CD4-positive, alpha-beta T cell treated with Interleukin-10 for 1 hour (primary cell): Measurements from ENCODE around the gene HIVEP2.
A peak's percentile ranks its signal among the peaks of the same experiment; 100 is the strongest.

Experiments used
- DNase-seq: peaks from one replicate; pipeline ENCODE4 v3.0.0-alpha.2; 2020

Gene HIVEP2

DNA sequence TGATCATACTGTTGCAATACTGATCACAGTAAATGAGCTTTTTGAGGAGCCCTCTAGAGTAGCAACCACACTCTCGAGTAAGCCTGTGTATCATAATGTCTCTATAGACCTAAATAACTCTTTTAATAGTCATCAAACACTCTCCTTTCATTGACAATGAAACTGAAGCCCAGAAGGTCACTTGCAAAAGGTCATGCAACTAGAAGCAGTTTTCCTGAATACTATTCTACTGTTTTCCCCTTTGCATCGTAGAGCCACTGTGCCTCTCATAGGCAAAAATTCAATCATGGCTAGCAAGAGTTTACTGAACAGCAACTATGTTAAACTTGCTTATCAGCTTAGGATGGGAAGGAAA, 105.3 kb downstream of the HIVEP2 start:
- DNase-seq, result no peak

DNA sequence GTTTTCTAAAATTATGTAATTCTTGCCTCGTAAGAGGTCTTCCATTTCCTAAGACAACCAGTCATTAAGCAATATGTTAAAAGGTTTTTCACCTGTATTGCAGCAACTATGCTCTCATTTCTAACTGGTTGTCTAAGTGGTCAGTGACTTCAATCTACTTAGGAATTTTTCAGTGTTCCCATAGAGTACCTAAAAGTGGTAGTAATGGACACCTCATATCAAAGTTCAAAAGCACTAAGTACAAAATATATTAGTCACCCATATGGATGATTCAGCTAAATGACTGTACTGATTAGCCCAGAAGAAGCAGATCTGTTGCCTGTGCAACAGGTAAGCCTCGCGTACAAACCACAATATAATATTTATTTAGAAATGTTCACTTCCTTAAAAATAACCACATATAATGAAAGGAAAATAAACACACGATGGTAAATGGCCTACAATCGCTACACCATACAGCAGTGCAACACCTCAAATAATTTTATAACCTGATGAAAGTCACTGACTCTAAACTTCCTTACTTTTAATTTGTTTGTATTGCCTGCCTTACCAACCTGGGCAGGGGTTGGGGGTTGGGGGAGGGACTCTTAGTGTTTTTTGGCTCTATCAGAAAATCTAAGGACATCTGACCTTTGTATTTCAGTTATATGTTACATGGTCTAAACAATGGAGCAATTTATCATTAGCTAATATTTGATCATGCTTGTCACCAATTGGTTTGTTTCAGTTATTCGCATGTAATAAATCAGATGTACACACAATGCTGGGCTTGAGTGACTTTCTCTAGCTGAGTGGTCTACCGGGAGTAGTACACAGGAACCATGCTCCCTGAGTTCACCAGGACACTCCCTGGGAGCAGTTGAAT, 105.9 kb downstream of the HIVEP2 start:
- peak; percentile 47 for DNase-seq

DNA sequence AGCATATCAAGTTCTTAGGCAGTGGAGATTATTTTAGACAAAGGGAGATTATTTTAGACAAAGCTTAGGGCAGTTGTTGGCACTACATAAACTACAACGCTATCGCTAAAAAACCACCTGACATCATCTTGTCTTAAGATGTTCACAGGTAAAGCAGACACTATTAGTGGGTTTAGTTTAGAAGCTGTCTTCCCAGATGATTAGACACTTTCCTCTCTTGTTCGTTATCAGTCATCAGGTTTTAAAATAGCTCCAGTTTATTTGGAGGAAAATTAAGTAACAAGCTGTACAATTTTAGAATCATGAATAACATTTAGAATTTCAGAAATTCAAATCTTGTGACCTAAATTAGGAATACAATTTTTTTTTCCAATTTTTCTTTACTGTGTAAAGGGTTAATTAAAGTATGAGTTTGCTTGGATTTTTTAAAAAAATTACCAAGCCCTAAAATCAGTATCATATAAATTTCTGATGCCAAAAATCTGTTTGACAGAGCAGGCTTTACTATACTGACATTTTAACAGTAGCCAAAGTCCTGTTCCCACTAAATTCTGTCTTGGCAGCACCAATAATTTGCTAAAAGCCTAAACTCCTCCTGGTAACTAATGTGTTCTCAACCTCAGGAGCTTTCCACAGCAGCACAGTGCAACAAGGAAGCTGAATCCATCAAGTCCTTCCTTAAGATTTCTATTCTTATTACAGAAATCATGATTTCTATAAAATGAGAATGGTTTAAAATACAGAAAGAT, 109.0 kb downstream of the HIVEP2 start:
- DNase-seq, result no peak

DNA sequence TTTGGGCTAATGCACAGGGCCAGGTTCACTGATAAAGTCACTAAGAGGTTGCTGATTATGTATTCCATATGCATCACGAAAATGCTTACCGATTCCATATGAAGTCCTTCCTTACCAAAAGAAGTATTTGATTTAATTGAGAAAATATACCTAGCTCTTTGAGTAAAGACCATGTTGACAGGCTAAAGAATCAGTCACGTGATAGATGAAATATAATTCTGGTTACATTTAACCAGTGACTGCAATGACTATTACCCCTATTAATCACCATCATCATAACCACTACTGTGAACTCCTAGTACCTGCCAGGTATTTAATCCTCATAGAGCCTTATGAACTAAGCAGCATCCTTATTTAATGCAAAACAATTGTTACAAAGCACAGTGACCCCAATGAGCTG, 110.1 kb downstream of the HIVEP2 start:
- no peak for DNase-seq

DNA sequence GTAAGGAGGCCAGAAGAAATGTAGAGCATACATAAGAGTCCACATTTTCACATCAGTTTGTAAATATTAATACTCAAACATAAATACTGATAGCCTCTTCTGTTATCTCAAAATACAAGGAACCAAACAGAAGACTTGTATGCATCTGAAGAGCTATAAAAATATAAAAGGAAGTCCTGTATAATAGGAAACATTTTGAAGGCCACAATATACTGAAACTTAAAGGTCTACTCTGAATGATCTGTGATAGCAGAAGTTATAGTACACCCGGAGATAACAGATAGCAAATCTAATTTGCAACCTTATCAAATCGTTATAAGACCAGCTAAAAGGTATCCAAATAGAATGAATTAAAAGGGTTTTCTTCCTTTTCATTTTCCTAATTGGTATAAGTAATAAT, 111.2 kb downstream of the HIVEP2 start:
- no peak for DNase-seq

DNA sequence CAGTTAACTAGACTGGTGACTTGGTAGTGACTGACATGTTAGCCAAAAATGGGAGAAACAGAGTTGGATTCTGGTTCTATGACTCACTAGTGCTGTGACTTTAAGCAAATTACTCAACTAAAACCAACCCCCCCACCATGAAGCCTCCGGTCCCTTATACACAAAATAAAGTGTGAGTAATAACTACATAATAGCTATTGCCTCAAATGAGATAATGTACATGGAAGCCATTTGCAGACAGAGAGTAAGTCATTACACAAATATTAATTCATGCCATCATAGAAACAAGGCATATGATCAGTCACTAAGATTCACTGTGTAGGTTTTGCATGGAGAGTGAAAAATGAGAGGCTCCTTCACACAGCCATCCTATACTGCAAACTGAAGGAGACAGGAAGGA, 111.9 kb downstream of the HIVEP2 start:
- DNase-seq, result no peak

DNA sequence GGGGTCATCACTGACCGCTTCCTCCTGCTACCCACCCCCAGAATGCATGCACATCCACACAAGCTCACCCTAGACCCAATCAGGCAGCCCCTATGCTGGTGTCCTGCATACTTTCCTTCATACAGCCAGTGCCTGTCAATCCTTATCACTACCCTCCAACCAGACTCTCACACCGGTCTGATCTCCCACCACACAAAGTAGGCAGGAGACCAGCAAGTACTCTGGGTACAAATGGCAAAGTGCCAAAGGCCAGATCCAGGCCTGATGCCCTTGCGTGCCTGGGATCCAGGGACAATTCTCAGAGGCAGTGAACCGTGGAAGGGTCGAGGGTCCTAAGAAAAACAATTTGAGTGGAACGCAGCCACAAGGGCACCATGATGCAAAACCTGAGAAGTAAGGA, 114.2 kb downstream of the HIVEP2 start:
- DNase-seq, result no peak

DNA sequence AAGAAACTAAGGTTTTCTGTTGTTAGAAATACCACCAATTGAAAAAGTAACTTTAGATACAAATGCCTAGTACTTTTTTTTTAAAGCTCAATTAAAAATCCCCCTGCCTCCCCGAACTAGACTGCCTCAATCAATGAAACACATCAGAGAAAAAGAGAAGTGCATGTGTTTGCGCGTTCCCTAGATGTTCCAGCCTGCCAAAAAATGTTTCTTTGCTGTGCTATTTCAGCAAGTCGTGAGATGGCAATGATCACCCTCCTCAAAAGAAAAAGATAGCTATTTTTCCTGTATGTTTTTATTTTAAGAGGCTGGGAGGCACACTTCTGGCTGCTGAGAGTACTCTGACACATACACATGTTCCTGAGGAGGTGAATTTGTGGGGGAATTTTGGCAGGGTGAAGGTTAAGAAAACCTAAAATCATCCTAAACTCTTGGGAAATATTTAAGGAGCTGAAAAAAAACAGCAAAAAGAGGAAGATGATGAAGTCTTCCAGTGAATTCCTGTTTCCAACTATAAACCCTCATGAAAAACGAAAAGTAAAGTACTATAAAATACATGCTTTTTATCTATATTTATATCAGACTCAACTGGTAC, 114.8 kb downstream of the HIVEP2 start:
- no peak for DNase-seq

DNA sequence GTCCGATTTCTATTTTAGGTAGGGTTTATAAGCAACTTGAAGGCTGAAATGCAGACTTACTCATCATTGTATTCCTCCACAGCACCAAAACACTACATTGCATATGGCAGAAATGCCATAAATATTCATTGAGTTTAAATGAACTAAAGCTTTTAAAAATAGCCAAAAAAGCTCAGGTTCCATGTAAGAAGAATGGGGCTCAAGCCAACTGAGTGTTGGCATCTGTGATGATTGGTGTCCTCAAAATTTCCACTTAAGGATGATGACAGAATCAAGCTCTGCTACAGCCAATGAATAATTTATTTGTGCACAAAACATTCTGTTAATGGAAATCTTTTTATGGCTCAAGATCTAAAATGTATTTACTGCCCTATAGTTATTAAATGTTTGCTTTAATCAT, 115.4 kb downstream of the HIVEP2 start:
- DNase-seq, result no peak

DNA sequence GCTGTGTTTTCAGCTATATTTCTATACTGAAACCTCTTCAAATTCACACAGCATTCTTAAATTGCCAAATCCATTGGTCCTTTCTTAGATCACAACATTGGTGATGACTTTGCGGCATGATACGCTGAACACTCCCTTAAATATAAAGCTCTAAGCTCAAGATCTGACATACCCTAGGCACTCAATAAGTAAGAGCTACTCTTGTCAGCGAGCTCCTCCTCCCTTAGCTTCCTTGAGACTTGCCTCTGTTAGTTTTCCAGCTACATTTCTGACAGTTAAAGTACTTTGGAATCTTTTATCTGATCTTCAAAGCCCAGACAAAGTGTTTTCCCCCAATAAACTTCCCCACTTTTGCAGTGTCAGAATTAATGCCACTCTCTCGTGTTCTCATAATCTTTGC, 117.0 kb downstream of the HIVEP2 start:
- no peak for DNase-seq

DNA sequence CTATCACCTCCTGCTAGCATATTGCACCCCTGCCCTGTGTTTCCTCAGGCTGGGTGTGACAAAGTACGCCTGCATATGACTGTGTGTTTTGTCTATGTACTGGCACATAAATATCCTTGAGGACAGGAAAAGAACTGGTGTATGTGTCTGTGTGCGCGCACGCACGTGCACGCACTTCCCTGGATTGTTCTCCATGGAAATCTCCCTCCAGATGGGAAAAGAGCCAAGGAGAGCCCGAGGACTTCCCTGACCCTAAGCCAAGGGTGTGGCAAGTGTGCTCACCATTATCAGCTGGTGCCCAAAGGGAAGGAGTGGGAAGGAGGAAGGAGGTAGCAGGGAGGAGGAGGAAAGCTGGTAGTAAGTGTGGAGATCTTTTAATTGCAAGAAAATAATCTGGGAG, 117.6 kb downstream of the HIVEP2 start:
- no peak for DNase-seq

DNA sequence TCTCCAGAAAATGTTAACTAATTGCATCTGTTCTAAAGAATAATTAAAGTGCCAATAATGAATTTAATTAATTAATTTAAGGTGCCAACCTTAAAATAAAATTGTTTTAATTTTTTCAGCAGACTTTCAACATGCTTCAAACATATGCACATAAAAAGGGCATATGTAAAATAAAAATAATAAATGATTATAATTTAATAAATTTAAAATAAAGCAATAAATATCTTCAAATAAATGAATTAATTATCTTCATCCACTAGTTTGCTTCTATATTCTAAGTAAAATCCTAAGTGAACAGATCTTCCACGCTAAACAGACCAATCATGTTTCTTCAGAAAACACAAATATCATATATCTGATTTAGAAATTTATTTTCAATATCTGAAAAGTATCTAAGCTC, 119.2 kb downstream of the HIVEP2 start:
- no peak for DNase-seq

DNA sequence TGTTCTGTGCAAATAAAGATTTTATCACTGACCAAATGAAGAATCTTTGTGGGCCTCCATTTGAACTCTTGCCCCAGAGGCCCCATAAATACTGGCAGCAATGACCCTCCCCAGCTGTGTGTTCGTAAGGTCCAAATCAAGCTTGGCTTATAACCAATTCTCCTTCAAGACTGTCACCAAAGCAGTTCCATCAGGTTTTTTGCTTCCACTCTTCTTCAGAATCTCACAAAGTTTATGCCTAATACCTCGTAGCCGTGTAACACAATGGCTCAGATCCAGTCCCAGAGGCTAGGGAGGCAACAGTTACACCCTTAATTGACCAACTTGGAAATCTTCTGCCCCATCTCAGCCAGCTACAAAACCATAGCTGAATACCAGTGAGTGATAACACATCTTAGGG, 120.5 kb downstream of the HIVEP2 start:
- DNase-seq, result no peak

DNA sequence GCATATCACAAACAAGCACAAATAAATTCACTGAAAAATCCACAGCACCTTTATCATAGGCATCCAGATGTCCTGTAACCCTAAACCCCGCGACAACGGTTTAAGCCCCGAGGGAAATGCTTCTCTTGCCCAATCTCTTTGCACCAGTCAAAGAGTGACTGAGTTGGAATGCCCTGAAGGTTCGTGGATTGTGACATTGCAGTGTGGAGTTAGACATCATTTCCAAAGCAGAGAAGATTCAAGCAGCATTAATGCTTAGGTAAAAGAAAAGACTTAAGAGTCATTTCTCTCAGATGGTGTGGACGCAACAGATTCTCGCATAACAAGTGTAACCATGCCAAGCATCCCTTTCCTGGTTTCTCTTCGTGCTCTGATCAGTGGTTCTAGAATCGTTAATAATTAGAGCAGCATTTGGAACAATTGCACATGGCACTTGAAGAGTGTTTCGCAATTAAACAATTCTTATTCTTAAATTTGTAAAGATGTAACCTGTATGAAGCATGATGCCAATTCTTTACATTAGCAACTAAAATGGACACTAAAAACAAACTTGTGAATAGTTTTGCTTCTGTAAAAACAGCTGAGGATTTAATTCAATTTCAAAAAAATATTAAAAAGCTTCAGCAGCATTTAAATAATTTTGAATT, 121.6 kb downstream of the HIVEP2 start:
- DNase-seq, result no peak

DNA sequence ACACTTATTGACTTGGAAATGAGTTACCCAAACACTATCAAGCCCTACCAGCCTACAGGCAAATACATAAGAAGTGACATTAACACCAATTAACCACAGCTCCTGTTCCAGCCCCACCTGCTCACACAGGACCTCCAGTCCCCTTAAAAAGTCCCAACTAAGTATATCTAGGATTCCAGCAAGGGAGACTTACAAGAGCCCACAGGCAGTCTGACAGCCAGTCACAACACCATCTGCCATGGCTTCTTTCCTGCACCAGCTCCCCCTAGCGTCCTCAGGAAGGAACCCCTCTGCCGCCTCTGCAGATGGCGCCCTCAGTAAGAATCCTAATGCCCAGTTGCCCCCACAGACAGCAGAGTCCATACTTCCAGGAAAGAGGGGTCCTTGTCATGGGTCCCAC, 122.1 kb downstream of the HIVEP2 start:
- DNase-seq, result peak; percentile 44

DNA sequence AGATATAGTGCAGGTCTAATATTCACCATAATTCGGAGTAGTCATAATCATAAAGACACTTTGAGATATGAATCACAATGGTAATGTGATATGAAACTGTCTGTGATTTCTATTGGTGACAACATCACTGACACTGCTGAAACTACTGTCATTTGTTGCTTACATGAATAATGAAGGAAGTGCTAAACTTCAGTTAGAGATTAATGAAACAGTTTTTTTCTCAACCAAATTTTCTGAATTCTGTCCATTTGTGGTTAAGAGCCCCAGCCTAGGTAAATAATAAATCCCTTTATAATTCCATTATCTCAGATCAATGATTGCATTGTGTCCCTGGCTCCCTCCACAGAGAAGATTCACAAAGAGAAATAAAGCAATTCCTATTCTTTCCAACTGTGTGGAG, 122.6 kb downstream of the HIVEP2 start:
- DNase-seq, result peak; percentile 35

DNA sequence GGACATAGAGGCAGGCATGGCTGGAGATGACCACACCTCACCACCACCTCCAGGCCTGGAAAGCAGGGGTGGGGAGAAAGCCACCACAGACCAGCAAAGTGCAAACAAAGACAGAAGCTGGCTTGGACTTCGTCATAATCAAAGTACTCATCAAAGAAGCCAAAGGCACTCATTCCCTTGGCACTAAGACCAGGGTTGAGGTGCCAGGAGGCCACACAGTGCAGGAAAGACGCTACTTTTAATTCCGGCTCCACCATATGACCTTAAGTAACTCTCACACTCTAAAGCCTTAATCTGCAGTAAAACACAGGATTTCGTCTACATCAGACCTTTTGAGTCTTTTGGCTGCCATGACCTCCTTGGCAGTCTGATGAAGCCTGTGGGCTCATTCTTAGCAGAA, 123.1 kb downstream of the HIVEP2 start:
- no peak for DNase-seq

DNA sequence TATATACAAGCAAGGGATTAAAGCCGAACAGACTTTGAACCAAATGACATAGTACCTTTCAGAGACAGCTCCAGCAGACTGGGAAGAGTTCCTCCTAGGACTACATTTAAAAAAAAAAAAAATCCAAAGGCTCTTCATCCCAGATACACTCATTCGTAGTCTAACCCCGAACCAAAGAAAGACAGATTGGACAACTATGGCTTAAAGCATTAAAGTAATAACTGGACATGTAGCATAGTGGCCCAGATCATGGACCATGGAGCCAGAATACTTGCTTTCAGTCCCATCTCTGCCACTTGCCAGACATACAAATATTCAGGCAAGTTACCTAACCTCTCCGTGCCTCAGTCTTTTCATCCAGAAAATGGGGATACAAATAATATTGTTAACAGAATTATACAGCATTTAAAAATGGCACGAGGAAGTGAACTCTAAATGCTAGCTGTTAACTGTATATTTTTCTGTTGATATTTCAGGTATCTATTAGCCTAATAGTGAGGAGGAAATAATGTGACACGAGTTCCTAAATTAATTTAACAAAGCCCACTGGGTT, 123.7 kb downstream of the HIVEP2 start:
- no peak for DNase-seq

DNA sequence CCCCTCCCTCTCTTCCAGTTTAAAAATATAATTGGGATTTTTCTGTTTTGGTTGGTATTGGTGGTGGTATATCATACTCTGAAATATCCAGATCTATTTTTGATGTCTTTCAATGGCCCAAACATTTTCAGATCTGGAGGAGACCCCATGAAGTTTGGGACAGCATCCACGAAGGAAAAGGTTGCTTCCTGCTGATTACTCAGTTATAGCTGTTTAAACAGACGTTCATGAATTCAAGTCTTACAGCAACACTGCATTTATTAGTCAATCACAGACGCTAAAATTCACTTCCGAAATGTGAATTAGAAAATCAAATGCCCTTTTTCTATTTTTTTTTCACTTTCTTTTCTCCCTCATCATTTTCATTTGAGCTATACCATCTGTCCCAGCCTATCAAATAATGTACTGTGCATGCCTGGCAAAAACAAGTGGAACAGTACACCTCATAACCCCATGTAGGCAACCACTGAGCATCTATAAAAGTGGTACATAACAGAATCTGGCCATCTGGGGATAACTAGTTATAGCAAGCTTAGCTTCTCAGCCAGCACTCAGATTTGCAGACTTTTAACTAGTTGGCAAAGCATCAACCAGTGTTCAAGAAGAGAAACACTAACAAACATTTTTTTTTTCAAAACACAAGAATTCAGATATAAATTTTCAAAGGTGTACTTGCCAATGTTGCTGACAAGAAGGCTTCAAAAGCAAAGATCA, 124.5 kb downstream of the HIVEP2 start:
- peak; percentile 38 for DNase-seq

DNA sequence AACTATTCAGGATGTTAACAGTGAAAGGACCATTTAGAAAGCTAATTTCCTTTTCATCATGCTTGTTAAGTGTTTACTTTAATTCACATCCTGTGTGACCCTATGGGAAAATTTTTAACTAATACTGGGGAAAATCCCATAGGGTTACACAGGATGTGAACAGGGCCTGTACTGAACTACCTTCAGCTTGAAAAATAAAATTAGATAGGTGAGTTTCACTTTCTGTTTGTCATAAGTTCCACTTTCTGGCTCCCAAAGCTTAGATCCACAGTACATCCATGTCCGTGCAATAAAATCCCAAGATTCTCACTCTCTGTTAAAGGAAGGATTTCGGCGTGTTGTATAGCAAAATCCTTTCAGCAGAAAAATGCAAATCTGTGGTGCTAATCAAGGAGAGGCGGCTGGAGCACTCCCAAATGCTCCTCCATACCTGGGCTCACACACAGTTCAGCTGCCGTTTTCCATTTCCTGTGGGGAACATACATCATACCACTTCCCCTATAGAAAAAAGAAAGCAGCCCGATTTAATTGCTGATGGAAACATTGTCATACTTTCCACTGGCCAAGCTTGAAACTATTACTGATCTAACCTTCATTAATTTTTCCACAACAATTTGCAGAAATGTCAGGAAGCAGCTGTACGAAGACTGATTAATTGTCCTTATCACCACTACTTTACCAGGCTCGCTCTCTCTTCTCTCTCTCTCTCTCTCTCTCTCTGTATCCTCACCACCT, 125.2 kb downstream of the HIVEP2 start:
- DNase-seq, result peak; percentile 70

DNA sequence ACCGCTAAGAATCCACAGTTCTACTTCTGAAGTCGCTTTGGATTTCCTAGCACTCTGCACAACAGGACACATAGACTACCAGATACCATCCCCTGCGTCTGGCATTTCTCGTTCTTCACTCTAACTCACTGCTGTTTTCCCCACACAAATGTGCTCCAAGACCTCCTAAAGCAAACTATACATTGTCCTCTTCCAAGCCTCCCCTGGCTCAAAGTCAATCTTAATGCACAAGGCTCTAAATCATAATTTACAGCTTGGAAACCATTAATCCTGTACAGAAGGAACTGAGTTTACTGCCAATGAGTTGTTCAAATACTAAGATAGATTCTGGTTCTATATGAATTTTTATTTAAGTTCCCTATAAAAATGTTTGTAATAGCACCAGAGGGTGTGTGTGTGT, 128.5 kb downstream of the HIVEP2 start:
- DNase-seq, result no peak

DNA sequence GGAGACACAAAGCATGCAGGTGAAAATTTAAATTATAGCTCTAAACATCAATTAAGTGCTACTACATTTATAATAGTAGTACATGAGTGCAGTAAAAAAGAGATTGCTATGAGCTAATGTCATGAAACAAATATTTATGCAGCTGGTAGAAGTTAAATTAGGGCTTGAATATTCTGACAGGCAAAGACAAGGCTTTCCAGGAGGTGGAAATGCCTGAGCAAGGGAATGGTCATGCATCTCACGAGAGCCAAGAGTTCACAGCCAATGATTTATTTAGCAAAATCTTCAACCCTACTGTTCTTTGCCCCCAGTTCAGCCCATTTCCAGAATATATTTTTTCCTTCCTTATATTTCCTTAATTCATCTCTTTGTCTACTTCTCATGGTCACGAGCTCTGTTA, 128.9 kb downstream of the HIVEP2 start:
- no peak for DNase-seq
